Measurements from ENCODE around the gene FADS1.

Gene FADS1

DNA sequence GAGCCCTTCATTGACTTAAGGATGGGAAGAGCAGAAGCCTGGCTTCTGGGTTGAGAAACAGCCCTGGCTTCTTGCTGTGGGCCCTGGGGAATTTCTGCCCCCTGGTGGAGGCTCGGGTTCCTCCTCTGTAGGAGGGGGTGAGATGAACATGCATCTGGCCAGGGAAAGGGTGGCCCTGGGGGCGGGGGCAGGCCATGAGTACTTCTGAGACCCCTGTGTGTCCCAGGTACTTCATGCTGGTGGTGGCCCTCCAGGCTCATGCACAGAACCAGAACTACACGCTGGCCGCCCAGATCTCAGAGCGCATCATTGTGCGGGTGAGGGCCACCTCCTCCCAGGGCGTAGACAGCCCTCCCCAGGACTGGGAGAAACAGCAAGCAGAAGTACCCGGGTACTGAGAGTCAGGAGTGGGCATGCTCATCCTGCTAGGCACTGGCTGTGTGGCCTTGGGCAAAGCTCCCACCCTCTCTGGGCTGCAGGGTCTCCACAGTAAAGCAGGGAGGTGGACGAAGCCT, 40.2 kb downstream of the FADS1 start:
- Histone ChIP-seq H3K27ac (ENCODE audit: low read depth, low read length) (no peak overlapping the region), H4K20me1 (ENCODE audit: control insufficient read depth, insufficient read depth, low read depth, low read length) (no peaks in the 10 kb centered on the region), H3K9me3 (ENCODE audit: control insufficient read depth, insufficient read depth, low read length) (no peaks in the 10 kb centered on the region), H3K36me3 (ENCODE audit: control insufficient read depth, low read length) (no peaks in the 10 kb centered on the region), H3K4me3 (ENCODE audit: low read length) (no peak overlapping the region), H3K79me2 (ENCODE audit: control insufficient read depth, low read length) (no peaks in the 10 kb centered on the region), H3F3A (ENCODE audit: control insufficient read depth, insufficient read depth) (no peaks in the 10 kb centered on the region), H3K4me1 (ENCODE audit: control insufficient read depth, low read length) (peaks cover 22% of the 10 kb centered on the region), H3K27me3 (ENCODE audit: control insufficient read depth, low read length) (peaks cover 11% of the 10 kb centered on the region), H3K9me2 (replicated peaks; ENCODE audit: control insufficient read depth, low read length) (no peaks in the 10 kb centered on the region), H3K4me2 (ENCODE audit: low read length) (peak overlapping the region; percentile 70; the same call in 1 of the 2 replicates)
- TF ChIP-seq, protein P1, sequence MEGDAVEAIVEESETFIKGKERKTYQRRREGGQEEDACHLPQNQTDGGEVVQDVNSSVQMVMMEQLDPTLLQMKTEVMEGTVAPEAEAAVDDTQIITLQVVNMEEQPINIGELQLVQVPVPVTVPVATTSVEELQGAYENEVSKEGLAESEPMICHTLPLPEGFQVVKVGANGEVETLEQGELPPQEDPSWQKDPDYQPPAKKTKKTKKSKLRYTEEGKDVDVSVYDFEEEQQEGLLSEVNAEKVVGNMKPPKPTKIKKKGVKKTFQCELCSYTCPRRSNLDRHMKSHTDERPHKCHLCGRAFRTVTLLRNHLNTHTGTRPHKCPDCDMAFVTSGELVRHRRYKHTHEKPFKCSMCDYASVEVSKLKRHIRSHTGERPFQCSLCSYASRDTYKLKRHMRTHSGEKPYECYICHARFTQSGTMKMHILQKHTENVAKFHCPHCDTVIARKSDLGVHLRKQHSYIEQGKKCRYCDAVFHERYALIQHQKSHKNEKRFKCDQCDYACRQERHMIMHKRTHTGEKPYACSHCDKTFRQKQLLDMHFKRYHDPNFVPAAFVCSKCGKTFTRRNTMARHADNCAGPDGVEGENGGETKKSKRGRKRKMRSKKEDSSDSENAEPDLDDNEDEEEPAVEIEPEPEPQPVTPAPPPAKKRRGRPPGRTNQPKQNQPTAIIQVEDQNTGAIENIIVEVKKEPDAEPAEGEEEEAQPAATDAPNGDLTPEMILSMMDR (IDR thresholded peaks at IDR 0.05; ENCODE audit: low read depth, low read length, poor library complexity, severe bottlenecking) = peak; percentile 91
- TF ChIP-seq EZH2phosphoT487 (IDR thresholded peaks at IDR 0.05; ENCODE audit: borderline replicate concordance, low read length) = no peak

GRCh38 chr11:61775606-61776554, 40.9 kb downstream of the FADS1 start:
- Histone ChIP-seq H3K79me2 (ENCODE audit: control insufficient read depth, low read length) (no peaks in the 10 kb centered on the region), H3K27me3 (ENCODE audit: control insufficient read depth, low read length) (peaks cover 11% of the 10 kb centered on the region), H4K20me1 (ENCODE audit: control insufficient read depth, insufficient read depth, low read depth, low read length) (no peaks in the 10 kb centered on the region), H3F3A (ENCODE audit: control insufficient read depth, insufficient read depth) (no peaks in the 10 kb centered on the region), H3K4me1 (ENCODE audit: control insufficient read depth, low read length) (peaks cover 22% of the 10 kb centered on the region), H3K27ac (ENCODE audit: low read depth, low read length) (no peak overlapping the region), H3K4me2 (ENCODE audit: low read length) (no peak overlapping the region), H3K9me2 (replicated peaks; ENCODE audit: control insufficient read depth, low read length) (no peaks in the 10 kb centered on the region), H3K4me3 (ENCODE audit: low read length) (no peak overlapping the region), H3K9me3 (ENCODE audit: control insufficient read depth, insufficient read depth, low read length) (no peaks in the 10 kb centered on the region), H3K36me3 (ENCODE audit: control insufficient read depth, low read length) (no peaks in the 10 kb centered on the region)
- TF ChIP-seq EZH2phosphoT487 (IDR thresholded peaks at IDR 0.05; ENCODE audit: borderline replicate concordance, low read length) = no peak
- TF ChIP-seq, protein P1 (IDR thresholded peaks at IDR 0.05; ENCODE audit: low read depth, low read length, poor library complexity, severe bottlenecking) = no peak

DNA sequence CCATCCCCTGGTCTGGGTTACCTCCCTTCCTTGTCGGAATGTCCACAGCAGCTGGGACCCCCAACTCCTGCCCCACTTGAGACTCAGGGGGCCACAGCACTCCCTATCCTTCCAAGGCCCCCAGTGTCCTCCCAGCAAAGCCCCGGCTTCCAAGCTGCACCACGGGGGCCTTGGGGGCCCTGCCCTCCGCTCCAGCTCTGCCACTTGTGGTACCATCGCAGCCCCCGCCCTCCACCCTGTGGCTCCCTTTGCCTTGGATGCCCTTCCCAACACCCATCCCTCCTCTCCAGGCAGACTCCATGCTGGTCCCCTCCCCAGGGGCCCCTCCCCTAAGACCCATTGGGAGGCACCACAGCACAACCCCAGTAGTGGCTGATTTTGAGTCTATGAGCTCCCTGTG, 41.7 kb downstream of the FADS1 start:
- no peaks in the 10 kb centered on the region for H4K20me1 ChIP-seq (ENCODE audit: control insufficient read depth, insufficient read depth, low read depth, low read length)
- no peaks in the 10 kb centered on the region for H3F3A ChIP-seq (ENCODE audit: control insufficient read depth, insufficient read depth)
- H3K79me2 ChIP-seq (ENCODE audit: control insufficient read depth, low read length) = no peaks in the 10 kb centered on the region
- no peak overlapping the region for H3K27ac ChIP-seq (ENCODE audit: low read depth, low read length)
- H3K27me3 ChIP-seq (ENCODE audit: control insufficient read depth, low read length) = peaks cover 10% of the 10 kb centered on the region
- H3K4me2 ChIP-seq (ENCODE audit: low read length) = no peak overlapping the region
- no peaks in the 10 kb centered on the region for H3K36me3 ChIP-seq (ENCODE audit: control insufficient read depth, low read length)
- H3K4me1 ChIP-seq (ENCODE audit: control insufficient read depth, low read length) = peaks cover 22% of the 10 kb centered on the region
- no peak for TF ChIP-seq EZH2phosphoT487 (IDR thresholded peaks at IDR 0.05; ENCODE audit: borderline replicate concordance, low read length)
- TF ChIP-seq, protein P1 (IDR thresholded peaks at IDR 0.05; ENCODE audit: low read depth, low read length, poor library complexity, severe bottlenecking) = no peak
- H3K9me2 ChIP-seq (replicated peaks; ENCODE audit: control insufficient read depth, low read length) = no peaks in the 10 kb centered on the region
- H3K9me3 ChIP-seq (ENCODE audit: control insufficient read depth, insufficient read depth, low read length) = no peaks in the 10 kb centered on the region
- no peak overlapping the region for H3K4me3 ChIP-seq (ENCODE audit: low read length)
